Cortex of kidney (tissue), 1 donor: Measurements from ENCODE around the gene SLC6A7.

ENCODE experiments used
- DNase-seq: peaks from one replicate; lab custom pipeline; 2025; lab: John Stamatoyannopoulos, UW

SLC6A7 gene

GRCh38 chr5:150192462-150192861, 2.6 kb downstream of the SLC6A7 start:
- no peak for DNase-seq

- no peak for DNase-seq
These were observed 6.0 kb downstream of the SLC6A7 start for GRCh38 chr5:150195736-150196485.

- DNase-seq, result no peak
These were observed 6.7 kb downstream of the SLC6A7 start for GRCh38 chr5:150196514-150196913.

- no peak for DNase-seq
These were observed 7.1 kb downstream of the SLC6A7 start for GRCh38 chr5:150196986-150197385.

- DNase-seq, result no peak
These were observed 7.6 kb downstream of the SLC6A7 start for GRCh38 chr5:150197476-150197875.

- no peak for DNase-seq
These were observed 12.6 kb downstream of the SLC6A7 start for GRCh38 chr5:150202501-150202900.

GRCh38 chr5:150203832-150204589, 14.1 kb downstream of the SLC6A7 start:
- no peak for DNase-seq

GRCh38 chr5:150204590-150204960, 14.7 kb downstream of the SLC6A7 start:
- no peak for DNase-seq

GRCh38 chr5:150206098-150206778, 16.4 kb downstream of the SLC6A7 start:
- no peak for DNase-seq

GRCh38 chr5:150206779-150207115, 16.9 kb downstream of the SLC6A7 start:
- DNase-seq, result no peak

- DNase-seq, result no peak
These were observed 18.6 kb downstream of the SLC6A7 start for GRCh38 chr5:150208187-150209098.

- DNase-seq, result no peak
These were observed 19.3 kb downstream of the SLC6A7 start for GRCh38 chr5:150209099-150209635.

- DNase-seq, result no peak
These were observed 20.8 kb downstream of the SLC6A7 start for GRCh38 chr5:150210644-150211043.

GRCh38 chr5:150211156-150212030, 21.5 kb downstream of the SLC6A7 start:
- DNase-seq, result no peak

- no peak for DNase-seq
These were observed 23.7 kb downstream of the SLC6A7 start for GRCh38 chr5:150213530-150213929.

GRCh38 chr5:150214289-150214688, 24.4 kb downstream of the SLC6A7 start:
- no peak for DNase-seq

- DNase-seq, result no peak
These were observed 26.4 kb downstream of the SLC6A7 start for GRCh38 chr5:150215979-150216944.

- DNase-seq, result no peak
These were observed 27.2 kb downstream of the SLC6A7 start for GRCh38 chr5:150217038-150217437.

- no peak for DNase-seq
These were observed 28.2 kb downstream of the SLC6A7 start for GRCh38 chr5:150217873-150218692.
